Myocyte (in vitro differentiated cells): ENCODE results near the gene SRRM2. TPM values are rescaled to one million over a fixed set of nuclear protein-coding genes. Genes with fewer than 3 reads are reported as not detected.
A peak's percentile ranks its signal among the peaks of the same experiment; 100 is the strongest.

Experiments
- DNase-seq: peaks from one replicate; pipeline ENCODE4 v3.0.0-alpha.2; 2012; ENCODE audit warnings: low read depth
- polyA plus RNA-seq: library from polyadenylated mRNA; unstranded; fragments of >200 nt; gene quantifications from one replicate; pipeline ENCODE4 v1.2.1, GENCODE V29; 2012; ENCODE audit warnings: missing spikeins
- total RNA-seq: library from RNA; depleted of rRNA; stranded (reverse); fragments of >200 nt; gene quantifications from 2 replicates; pipeline ENCODE4 v1.2.3, GENCODE V29; 2014

Gene SRRM2
- total RNA-seq, result 93.5 and 93.8 TPM in 2 replicates
- 291 TPM for polyA plus RNA-seq

- DNase-seq, result peak; percentile 97
Measured at GRCh38 chr16:2752035-2752849, at the start of gene SRRM2. Gene SRRM2, plus strand, starts transcription at chr16:2752638. Its CDS starts 3,727 bp downstream, at chr16:2756365.

GRCh38 chr16:2702871-2703745 lies 49.3 kb upstream of the SRRM2 start:
- no peak for DNase-seq

GRCh38 chr16:2704166-2704982 lies 48.1 kb upstream of the SRRM2 start:
- no peak for DNase-seq

DNA sequence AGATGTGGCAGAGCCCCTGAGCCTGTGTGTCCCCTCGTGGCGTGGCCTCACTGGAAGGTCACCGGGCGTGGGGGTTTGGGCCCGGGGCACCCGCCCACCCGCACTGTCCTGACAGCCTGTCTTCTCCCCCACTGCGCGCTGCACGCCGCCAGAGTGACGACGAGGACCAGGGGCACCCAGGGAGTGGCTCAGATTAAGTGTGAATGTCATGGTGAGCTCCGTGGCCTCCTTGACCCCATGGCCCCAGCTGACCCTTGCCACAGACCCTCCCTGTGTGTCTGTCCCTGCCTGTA lies 47.5 kb upstream of the SRRM2 start:
- no peak for DNase-seq

GRCh38 chr16:2705351-2705750 lies 47.1 kb upstream of the SRRM2 start:
- DNase-seq, result no peak

GRCh38 chr16:2706085-2706484 lies 46.4 kb upstream of the SRRM2 start:
- no peak for DNase-seq

DNA sequence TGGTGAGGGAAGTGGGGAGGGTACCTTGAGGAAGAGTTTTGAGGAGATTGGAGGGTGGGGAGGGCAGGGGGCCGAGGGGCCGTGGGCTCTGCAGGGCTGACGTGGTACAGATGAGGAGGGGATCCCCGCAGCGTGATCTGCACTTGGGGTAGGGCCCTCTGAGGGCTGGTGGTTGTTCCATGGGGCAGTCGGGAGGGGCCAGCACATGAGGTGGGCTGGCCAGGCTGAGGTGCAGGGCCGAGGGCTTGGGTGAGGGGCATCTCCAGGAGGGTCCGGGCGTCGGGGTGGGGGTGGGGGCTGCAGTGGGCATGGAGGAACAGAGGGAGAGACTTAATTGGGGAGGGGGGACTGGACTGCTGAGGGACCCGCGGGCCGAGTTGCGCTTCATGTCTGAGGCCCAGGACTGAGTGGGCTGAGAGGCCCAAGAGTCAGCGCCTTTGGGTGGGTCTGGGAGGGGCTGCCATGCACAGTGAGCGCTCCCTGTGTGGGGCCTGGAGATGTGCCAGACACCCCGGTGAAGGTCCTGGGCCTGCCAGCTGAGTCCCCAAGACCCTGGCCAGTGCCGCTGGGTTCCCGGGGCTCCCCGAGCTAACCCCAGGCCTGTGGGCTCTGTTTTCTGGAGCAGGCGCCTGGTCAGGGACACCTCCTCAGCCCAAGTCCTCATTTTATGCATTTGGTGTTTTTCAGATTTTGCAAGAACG lies 45.7 kb upstream of the SRRM2 start:
- no peak for DNase-seq

DNA sequence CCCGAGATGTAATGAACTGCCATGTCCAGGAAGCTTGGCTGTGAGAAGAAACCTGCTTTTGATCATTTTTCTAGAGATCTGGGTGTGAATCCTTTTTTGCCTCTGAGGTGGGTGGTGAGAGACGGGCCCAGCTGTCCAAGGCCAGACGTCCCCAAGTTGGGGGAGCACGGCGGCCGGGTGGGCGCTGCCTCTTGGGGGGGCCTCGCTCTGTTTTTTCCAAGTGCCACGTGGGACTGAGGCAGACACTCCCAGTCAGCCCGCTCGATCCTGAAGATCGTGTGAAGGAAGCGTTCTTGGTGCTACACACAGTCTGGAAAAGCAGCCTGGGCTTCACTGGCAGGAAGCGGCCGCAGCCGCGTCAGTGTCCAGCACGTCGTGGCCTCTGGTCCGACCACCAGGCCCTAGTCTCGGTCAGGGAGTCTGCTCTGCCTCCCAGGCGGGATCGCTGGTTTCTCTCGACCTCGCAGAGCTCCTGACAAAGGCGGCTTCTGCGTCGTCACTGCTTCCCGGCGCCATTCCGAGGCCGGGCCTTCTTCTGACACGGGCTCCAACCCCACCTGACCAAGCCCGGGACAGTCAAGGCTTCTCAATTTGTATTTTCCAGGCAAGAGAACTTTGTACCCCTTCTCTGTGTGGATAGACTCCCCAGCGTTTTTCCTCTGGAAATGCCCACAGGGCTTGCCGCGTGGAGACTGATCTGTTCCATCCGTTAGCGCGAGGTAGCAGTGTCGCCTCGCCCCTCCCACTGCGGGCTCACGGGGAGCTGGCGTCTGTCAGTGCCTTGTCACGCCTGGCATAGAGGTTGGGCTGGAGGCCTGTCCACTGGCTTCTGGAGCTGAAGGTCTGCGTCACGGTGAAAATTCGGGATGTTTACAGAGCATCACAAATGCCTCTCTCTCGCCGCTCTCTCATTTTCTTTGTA lies 44.8 kb upstream of the SRRM2 start:
- no peak for DNase-seq

- DNase-seq, result no peak
Measured at GRCh38 chr16:2708290-2708639, 44.2 kb upstream of the SRRM2 start.

DNA sequence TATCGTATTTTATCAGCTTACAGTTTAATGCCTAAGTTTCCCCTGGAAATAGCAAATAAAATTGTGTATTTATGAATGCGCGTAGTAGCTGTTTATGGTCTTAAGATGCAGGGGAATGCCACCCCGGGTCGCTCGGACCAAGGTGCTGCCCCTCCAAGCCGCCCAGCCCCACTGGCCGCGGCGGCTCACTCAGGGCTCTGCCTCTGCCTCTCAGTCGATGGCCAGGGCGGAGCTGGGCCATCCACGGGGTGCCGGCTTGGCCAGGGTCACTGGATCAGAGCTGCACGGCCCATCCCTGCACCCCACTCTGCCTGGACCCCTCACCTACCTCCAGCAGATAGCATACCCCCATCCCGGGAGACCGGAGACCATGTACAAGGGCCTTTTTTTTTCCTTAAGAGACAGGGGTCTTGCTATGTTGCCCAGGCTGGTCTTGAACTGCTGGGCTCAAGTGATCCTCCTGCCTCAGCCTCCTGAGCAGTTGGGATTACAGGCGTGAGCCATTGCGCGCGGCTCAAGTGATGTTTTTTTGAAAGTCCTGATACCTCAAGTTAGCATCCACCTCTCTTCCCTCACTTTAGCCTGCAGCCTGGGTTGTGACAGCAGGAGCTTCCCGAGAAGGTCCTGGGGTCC lies 43.4 kb upstream of the SRRM2 start:
- no peak for DNase-seq

DNA sequence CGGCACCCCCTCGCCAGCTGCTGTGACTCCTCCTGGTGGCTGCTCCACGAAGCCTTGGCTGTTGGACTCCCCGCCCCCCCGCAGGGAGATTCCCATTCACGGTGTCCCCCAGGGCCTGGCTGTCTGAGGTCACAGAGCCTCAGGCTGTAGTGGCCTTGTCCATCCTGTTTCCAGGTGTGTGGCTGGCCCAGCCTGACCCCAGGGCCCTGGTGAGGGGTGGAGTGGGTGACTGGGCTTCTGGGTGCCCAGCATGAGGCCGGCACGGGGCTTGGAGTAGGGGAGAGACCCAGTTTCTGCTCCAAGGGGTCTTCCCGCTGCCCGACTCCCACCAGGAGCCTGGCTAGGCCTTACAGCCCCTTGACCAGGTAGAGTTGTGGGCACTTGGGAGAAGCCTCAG lies 42.9 kb upstream of the SRRM2 start:
- no peak for DNase-seq

DNA sequence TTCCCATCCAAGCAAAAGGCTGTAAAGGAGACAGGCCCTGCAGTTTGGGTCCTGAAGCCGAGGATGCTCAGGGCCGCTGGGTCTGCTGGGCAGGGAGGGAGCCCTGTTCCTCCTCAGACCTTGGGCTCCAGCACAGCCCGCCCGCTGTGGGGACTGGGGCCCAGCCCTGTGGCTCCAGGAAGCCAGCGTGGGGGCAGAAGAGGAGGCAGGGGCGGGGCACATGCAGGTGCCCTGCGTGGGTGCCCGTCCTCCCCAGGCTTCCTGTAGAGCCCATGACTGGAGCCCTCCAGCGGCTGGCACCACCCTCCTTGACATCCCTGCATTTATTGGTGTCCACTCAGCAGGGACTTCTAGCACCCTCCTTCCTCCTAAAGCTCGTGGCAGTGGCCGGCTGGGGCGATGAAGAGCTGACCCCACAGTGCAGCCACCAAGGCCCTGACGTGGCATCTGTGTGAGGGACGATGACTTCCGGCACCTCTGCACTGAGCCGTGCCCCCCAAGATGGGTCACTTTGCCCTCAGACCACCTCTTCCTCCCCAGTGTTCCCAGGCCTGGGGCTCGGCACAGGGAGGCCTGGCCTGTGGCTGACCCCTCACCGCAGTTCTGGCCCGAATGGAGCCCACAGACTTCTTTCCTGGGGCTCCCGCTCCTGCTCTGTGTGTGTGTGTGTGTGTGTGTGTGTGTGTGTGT lies 42.3 kb upstream of the SRRM2 start:
- DNase-seq, result no peak

DNA sequence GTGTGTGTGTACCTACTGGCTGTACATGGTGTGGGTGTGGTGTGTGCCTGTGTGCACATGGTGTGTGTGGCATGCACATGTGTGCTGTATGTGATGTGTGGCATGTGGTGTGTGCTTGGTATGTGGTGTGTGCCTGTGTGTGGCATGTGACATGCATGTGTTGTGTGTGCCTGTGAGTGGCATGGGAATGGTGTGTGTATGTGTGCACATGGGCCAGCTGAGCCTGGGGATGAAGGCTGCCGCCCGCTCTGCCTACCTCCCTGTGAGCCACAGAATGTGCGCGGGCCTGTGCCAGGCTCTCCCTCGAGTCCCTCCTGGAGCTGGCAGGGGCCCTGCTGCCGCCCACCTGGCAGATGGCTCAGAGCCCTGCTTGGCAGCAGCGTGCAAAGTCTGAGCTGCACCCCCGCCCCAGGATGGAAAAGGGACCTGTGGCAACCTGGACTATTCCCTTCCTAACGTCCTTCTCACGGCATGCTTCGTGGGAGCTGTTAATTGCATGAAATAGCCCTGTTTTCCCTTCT lies 41.7 kb upstream of the SRRM2 start:
- DNase-seq, result no peak

- DNase-seq, result no peak
Measured at GRCh38 chr16:2711370-2712062, 40.9 kb upstream of the SRRM2 start.

- DNase-seq, result no peak
Measured at GRCh38 chr16:2712063-2712441, 40.4 kb upstream of the SRRM2 start.

DNA sequence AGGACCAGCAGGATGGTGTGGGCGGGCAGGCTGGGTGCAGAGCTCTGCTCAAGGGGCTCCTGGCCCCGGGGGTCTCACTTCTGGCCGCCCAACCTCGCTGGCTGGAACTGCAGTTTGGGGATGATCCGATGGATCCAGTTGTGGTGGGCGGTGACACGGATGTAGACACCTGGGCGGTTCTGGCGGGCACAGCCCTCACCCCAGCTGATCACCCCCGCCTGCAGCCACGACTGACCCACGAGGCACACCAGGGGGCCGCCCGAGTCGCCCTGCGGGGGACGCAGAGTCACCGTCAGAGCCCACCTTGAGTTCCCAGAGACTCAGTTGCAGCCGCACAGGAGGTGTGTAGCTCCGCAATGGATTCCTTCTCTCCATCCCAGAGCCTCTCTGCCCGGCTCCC lies 39.9 kb upstream of the SRRM2 start:
- no peak for DNase-seq

DNA sequence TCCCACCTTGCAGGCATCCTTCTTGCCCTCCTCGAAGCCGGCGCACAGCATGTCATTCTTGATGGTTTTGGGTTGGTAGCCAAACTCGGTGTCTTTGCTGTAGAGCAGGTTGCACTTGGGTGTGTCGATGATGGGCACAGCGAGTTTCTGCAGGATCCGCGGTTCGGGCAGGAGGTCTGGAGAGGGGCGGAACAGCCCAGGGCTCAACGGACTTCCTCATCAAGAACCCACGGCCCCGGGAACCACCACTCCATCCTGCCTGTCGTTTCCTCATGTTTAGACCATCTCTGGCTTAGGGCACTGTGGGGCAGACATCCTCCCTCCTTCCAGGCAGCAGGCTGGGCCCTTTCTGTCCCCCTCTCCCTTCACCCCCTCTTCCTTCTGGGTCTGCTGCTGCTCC lies 38.9 kb upstream of the SRRM2 start:
- DNase-seq, result no peak
